SJSA1 (cell line): ENCODE data around the gene ZNF398. TPM values are rescaled to one million over a fixed set of nuclear protein-coding genes. Genes with fewer than 3 reads are reported as not detected.

ENCODE experiments used
- DNase-seq, 2 experiments: peaks; one replicate each; pipeline ENCODE4 v3.0.0-alpha.2; 2015 to 2020; ENCODE audit warnings: low spot score in 2 of 2, low read depth in 1 of 2
- H3K27ac ChIP-seq: fragments of 250-450 bp; sonication (Bioruptor Pico); 2 replicates; pipeline ENCODE4 v1.5.1; 2020; ENCODE audit warnings: mild to moderate bottlenecking, moderate library complexity
- H3K27me3 ChIP-seq: fragments of 250-450 bp; sonication (Bioruptor Pico); replicated peaks from 2 replicates; pipeline ENCODE4 v1.5.1; 2020; ENCODE audit warnings: mild to moderate bottlenecking, moderate library complexity
- H3K36me3 ChIP-seq: fragments of 250-450 bp; sonication (Bioruptor Pico); 2 replicates; pipeline ENCODE4 v1.5.1; 2020; ENCODE audit warnings: mild to moderate bottlenecking
- H3K4me1 ChIP-seq: fragments of 250-450 bp; sonication (Bioruptor Pico); replicated peaks from 2 replicates; pipeline ENCODE4 v1.6.1; 2021; ENCODE audit warnings: mild to moderate bottlenecking
- H3K4me3 ChIP-seq: fragments of 250-450 bp; sonication (Bioruptor Pico); 2 replicates; pipeline ENCODE4 v1.5.1; 2020; ENCODE audit warnings: mild to moderate bottlenecking
- H3K9me3 ChIP-seq: fragments of 250-450 bp; sonication (Bioruptor Pico); replicated peaks from 2 replicates; pipeline ENCODE4 v1.5.1; 2020; ENCODE audit warnings: mild to moderate bottlenecking
- total RNA-seq: library from RNA; depleted of rRNA; stranded (reverse); fragments of >200 nt; shearing (Covaris generic); gene quantifications from 2 replicates; pipeline ENCODE4 v1.2.3, GENCODE V29; 2014

ZNF398 gene
- total RNA-seq, 1 experiment from 2014 or later: 12.3 TPM

DNA sequence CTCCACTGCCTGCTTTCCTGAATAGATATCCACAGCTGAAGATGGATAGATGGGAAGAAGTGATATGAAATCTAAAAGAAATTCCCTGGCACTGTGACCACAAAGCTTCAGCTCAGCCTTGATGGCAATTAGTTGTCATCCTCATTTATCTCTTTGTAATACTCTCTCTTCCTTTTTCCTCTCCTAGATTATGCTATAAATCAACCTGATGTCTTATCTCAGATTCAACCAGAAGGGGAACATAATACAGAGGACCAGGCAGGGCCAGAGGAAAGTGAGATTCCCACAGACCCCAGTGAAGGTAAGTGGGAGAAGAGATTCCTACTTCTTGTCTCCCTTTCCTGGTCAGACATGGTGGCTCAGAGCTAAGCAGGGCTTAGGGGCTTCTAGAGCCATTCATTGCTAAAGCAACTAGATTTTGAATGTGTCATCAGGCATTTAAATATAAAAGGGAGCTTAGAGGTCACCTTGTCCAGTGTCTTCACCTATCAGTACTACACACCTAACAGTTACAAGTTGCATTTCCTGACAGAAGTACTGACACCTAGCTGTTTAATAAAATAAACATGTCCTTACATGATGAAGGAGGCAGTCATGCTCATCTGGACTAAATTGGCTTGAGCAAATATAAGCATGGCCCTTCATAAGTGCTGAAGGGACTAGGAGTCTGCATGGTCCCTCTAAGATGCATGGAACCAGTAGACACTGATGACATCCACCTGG, 19.5 kb downstream of the ZNF398 start:
- no peak for DNase-seq
- Histone ChIP-seq H3K9me3 (no peaks in the 10 kb centered on the region), H3K4me1 (0 out of 2 replicates have a peak, but pooled peaks cover under 1% of the 10 kb centered on the region), H3K4me3 (no peak overlapping the region), H3K27ac (no peak overlapping the region), H3K36me3 (peaks cover 75% of the 10 kb centered on the region), H3K27me3 (no peaks in the 10 kb centered on the region)

DNA sequence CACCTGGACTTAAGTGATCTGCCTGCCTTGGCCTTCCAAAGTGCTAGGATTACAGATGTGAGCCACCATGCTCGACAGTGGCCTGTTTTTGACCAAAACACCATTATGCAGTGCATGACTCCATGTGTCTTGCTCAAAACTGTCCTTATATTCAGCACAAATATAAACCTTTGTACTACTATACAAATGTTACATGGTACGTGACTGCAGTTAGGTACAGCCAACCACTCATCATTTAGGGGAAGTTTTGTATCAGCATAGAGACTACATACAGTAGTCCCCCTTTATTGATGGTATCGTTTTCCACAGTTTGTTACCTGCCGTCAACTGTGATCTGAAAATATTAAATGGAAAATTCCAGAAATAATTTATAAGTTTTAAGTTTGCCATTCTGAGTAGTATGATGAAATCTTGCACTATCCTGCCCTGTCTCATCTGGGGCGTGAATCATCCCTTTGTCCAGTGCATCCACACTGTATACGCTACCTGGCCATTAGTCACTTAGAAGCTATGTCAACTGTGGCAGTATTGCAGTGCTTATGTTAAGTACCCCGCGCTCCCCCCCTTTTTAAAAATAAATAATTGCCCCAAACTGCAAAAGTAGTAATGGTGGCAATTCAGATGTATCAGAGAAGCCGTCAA, 24.8 kb downstream of the ZNF398 start:
- peaks cover 8% of the 10 kb centered on the region for H3K4me1 ChIP-seq
- 0 out of 2 replicates have a peak overlapping the region, but pooled peaks have one; percentile 26 for H3K27ac ChIP-seq
- H3K27me3 ChIP-seq: no peaks in the 10 kb centered on the region
- H3K9me3 ChIP-seq: no peaks in the 10 kb centered on the region
- DNase-seq: peak in 1 of 2 experiments; percentile 14
- H3K4me3 ChIP-seq: no peak overlapping the region
- H3K36me3 ChIP-seq: peaks cover 74% of the 10 kb centered on the region

DNA sequence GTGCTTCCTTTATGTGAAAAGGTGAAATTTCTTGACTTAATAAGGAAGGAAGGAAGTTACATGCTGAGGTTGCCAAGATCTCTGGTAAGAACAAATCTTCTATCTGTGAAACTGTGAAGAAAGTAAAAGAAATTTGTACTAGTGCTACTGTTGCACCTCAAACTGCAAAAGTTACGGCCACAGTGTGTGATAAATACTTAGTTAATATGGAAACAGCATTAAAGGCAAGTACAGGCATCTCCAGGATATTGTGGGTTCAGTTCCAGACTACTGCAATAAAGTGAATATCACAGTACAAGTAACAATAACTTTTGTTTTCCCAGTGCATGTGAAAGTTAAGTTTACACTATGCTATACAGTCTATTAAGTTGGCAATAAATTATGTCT, 25.3 kb downstream of the ZNF398 start:
- no peak overlapping the region for H3K4me3 ChIP-seq
- DNase-seq: no peak
- peaks cover 8% of the 10 kb centered on the region for H3K4me1 ChIP-seq
- no peaks in the 10 kb centered on the region for H3K9me3 ChIP-seq
- H3K36me3 ChIP-seq: peaks cover 74% of the 10 kb centered on the region
- H3K27me3 ChIP-seq: no peaks in the 10 kb centered on the region
- no peak overlapping the region for H3K27ac ChIP-seq

DNA sequence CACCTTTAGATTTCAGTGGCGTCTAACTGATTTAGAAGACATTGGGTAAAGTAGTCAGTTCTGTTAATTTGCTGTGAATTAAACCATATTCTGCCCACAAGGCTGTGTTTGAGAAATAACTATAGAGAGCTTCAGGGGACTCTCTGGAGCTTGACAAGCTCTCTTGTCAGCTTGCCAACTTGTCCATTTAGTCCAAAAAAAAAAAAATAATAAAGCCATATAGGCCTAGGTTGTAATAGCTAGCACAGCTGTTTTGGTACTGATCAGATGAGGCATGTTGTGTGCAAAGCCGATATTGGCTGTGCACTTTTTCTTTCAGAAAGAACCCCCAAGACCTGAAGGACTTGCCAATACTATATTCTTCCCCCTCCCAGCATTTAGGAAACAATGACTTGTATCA, 27.9 kb downstream of the ZNF398 start:
- Histone ChIP-seq H3K27me3 (no peaks in the 10 kb centered on the region), H3K4me1 (peaks cover 8% of the 10 kb centered on the region), H3K36me3 (peaks cover 69% of the 10 kb centered on the region), H3K27ac (no peak overlapping the region), H3K4me3 (no peak overlapping the region), H3K9me3 (no peaks in the 10 kb centered on the region)
- no peak for DNase-seq

DNA sequence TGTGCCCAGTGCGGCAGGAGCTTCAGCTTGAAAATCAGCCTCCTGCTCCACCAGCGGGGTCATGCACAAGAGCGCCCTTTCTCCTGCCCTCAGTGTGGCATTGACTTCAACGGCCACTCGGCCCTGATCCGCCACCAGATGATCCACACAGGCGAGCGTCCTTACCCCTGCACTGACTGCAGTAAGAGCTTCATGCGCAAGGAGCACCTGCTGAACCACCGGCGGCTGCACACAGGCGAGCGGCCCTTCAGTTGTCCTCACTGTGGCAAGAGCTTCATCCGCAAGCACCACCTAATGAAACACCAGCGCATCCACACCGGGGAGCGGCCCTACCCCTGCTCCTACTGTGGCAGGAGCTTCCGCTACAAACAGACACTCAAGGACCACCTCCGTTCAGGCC, 32.0 kb downstream of the ZNF398 start:
- Histone ChIP-seq H3K4me3 (no peak overlapping the region), H3K27ac (no peak overlapping the region), H3K27me3 (no peaks in the 10 kb centered on the region), H3K4me1 (no peaks in the 10 kb centered on the region), H3K9me3 (no peaks in the 10 kb centered on the region; the same call in 1 of the 2 replicates), H3K36me3 (peaks cover 70% of the 10 kb centered on the region)
- DNase-seq: no peak

DNA sequence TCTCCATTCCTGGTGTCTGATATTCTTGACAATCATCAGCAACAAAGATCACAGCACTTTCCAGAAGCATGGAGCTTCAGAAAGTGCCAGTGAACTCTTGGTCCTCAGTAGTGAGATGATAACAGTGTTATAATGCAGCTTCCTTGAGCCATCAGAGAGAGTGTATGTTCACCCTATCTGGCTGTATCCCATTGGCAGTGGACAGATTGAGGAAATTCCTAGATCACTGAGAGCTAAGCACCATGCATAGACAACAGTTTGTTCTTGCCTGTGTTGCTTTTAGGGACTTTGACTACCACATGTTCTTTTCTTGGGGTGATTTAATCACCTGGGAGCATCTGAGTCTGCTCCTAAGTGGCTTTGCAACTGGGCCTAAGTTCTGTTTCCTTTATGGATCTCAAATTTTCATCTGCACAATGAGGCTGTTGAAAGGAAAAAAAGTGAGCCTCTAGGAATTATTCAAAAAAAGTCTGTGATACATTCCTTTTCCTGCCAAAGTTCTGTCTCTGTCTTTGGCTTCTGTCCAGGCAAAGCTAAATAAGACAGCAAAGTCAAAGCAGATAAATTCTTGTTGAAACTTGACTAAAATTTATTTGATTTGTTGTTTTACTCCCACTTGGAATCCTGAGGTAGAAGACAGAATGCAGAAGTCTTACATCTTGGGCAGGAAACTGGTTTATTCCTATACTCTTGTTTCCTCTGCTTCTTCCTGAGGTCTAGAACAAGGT, 33.6 kb downstream of the ZNF398 start:
- peaks cover 57% of the 10 kb centered on the region for H3K36me3 ChIP-seq
- DNase-seq: no peak

DNA sequence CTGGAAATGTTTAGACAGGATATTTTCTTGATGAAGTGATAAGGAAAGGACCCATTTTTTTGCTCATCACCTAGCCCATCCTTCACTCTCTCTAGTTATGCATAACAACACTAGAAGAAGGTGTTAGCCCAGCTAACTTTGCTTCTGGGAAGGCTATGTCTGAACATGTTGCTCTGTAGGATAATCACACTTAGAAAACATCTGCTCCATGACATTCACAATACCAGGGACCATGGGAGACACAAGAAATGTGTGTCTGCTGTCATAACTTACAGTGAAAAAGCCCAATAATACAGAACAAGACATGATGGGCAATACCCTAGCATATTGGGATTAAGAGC, 34.2 kb downstream of the ZNF398 start:
- Histone ChIP-seq H3K9me3 (no peaks in the 10 kb centered on the region; the same call in 1 of the 2 replicates), H3K4me3 (no peak overlapping the region), H3K36me3 (peaks cover 54% of the 10 kb centered on the region), H3K27me3 (no peaks in the 10 kb centered on the region), H3K27ac (no peak overlapping the region), H3K4me1 (no peaks in the 10 kb centered on the region)
- DNase-seq: no peak

More for the DNA sequence above, 33.6 kb downstream of the ZNF398 start:
- Histone ChIP-seq H3K9me3 (no peaks in the 10 kb centered on the region; the same call in 1 of the 2 replicates), H3K27me3 (no peaks in the 10 kb centered on the region), H3K4me1 (no peaks in the 10 kb centered on the region), H3K4me3 (no peak overlapping the region), H3K27ac (no peak overlapping the region)

DNA sequence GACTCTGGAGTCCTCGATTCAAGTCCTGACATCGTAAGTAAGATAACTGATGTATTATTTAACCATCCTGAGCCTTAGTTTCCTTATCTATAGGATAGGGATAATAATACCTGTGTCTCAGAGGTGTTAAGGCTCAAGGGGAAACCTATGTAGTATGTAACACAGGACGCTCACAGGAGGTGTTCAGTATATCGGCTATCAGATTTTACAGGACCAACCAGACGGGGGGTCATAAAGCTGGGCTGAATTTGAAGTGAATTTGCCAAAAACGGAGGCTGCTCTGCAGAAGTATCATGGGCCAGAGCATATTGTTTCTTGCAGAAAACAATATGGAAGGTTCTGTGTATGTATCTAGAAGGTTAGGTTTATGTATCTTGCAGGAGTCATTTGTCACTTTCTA, 37.0 kb downstream of the ZNF398 start:
- H3K4me3 ChIP-seq: no peak overlapping the region
- no peaks in the 10 kb centered on the region for H3K27me3 ChIP-seq
- H3K9me3 ChIP-seq: no peaks in the 10 kb centered on the region; the same call in 1 of the 2 replicates
- H3K36me3 ChIP-seq: peaks cover 34% of the 10 kb centered on the region
- H3K4me1 ChIP-seq: peaks cover 12% of the 10 kb centered on the region
- no peak overlapping the region for H3K27ac ChIP-seq
- DNase-seq: no peak

DNA sequence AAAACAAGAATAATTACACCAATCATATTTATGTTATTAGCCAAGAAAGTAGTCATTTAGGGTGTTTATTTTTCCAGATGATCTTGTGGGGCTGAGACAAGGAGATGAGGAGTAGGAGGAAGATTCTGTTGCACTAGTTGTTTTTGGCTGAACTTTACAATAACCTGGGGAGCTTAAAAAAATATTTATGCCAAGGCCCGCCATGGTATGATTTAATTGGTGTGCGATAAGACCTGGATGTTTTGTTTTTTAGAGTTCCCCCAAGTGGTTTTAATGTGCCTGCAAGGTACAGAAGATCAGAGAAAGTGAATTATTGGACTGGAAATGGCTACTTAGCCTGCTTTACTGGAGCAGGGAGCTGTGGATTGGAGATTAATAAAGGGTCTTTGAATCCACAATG, 41.0 kb downstream of the ZNF398 start:
- Histone ChIP-seq H3K27me3 (peaks cover 5% of the 10 kb centered on the region; the same call in 1 of the 2 replicates), H3K36me3 (no peaks in the 10 kb centered on the region; the same call in 1 of the 2 replicates), H3K27ac (no peak overlapping the region), H3K4me1 (peaks cover 13% of the 10 kb centered on the region), H3K9me3 (no peaks in the 10 kb centered on the region), H3K4me3 (no peak overlapping the region)
- peak in 1 of 2 experiments; percentile 6 for DNase-seq

DNA sequence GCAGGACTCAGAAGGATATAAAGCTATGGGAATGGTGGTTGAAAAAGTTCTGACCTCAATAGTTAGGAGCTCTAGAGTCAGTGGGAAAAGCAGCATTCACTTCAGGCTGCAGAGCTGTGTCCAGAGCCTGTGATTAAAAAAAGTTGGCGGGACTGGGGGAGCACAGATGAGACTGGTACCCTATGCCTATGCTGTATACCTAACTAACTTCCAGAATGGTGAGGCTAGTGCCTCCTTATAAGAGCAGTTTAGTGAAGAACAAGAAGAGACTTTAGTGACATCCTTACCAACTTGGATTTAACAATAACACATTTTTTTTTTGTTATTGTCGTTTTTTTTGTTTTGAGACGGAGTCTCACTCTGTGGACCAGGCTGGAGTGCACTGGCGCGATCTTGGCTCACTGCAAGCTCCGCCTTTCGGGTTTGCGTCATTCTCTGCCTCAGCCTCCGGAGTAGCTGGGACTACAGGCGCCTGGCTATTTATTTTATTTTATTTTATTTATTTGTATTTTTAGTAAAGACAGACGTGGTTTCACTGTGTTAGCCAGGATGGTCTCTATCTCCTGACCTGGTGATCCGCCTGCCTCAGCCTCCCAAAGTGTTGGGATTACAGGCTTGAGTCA, 41.5 kb downstream of the ZNF398 start:
- Histone ChIP-seq H3K27ac (no peak overlapping the region), H3K36me3 (no peaks in the 10 kb centered on the region; the same call in 1 of the 2 replicates), H3K27me3 (peaks cover 5% of the 10 kb centered on the region; the same call in 1 of the 2 replicates), H3K4me3 (no peak overlapping the region), H3K9me3 (no peaks in the 10 kb centered on the region), H3K4me1 (peaks cover 13% of the 10 kb centered on the region)
- peak; percentile 42 to 61 for DNase-seq

DNA sequence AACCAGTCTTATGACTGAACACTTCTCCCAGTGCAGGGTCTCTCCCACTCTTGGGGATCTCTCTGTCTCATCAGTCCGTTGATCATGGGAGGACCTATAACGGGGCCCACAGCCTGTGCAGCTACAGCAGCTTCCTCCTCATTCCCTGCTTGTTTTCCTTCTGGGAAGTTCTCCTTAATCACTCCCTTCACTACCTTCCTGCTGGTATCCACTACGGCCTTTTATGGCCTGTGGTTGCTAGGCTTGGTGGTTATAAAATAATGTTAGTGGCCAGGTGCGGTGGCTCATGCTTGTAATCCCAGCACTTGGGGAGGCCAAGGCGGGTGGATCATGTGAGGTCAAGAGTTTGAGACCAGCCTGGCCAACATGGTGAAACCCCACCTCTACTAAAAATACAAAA, 44.6 kb downstream of the ZNF398 start:
- no peak overlapping the region for H3K27ac ChIP-seq
- no peaks in the 10 kb centered on the region for H3K9me3 ChIP-seq
- peaks cover 25% of the 10 kb centered on the region for H3K4me1 ChIP-seq
- no peak for DNase-seq
- H3K4me3 ChIP-seq: no peak overlapping the region
- H3K27me3 ChIP-seq: peaks cover 5% of the 10 kb centered on the region; the same call in 1 of the 2 replicates
- peaks cover 8% of the 10 kb centered on the region for H3K36me3 ChIP-seq

DNA sequence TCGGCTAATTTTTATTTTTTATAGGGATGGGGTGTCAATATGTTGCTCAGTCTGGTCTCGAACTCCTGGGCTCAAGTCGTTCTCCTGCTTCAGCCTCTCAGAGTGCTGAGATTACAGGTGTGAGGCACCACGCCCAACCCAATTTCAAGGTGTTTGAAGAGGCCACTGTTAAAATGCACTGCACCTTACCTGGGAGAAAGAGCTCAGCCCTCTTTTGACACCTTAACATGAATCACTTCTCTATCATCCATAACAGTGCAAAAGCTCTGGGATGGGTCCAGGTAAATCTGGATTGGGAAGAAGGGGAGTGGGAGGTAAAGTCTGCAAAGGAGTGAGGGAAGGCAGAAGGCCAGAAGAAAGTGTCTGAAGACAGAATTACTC, 47.5 kb downstream of the ZNF398 start:
- Histone ChIP-seq H3K4me1 (peaks cover 24% of the 10 kb centered on the region), H3K9me3 (no peaks in the 10 kb centered on the region), H3K4me3 (peak overlapping the region; percentile 95), H3K36me3 (peaks cover 36% of the 10 kb centered on the region), H3K27ac (no peak overlapping the region), H3K27me3 (peaks cover 3% of the 10 kb centered on the region; the same call in 1 of the 2 replicates)
- no peak for DNase-seq
